Suprapubic skin (tissue), 4 donors: ENCODE data around the gene DBP. TPM values are rescaled to one million over a fixed set of nuclear protein-coding genes. Genes with fewer than 3 reads are reported as not detected.

Source experiments
- DNase-seq, 2 donors: peaks; one replicate each; pipeline ENCODE4 v3.0.0-alpha.2; 2019; ENCODE audit warnings: low spot score in 2 of 2
- H3K27ac ChIP-seq: fragments of 200-600 bp; sonication (generic); one replicate; pipeline ENCODE4 v1.5.1; 2019
- H3K27me3 ChIP-seq: fragments of 200-600 bp; sonication (generic); one replicate; pipeline ENCODE4 v1.5.1; 2019
- H3K36me3 ChIP-seq: fragments of 200-600 bp; sonication (generic); one replicate; pipeline ENCODE4 v1.5.1; 2019
- H3K4me1 ChIP-seq: fragments of 200-600 bp; sonication (generic); one replicate; pipeline ENCODE4 v1.5.1; 2019
- H3K4me3 ChIP-seq: fragments of 200-600 bp; sonication (generic); one replicate; pipeline ENCODE4 v1.5.1; 2019; ENCODE audit warnings: mild to moderate bottlenecking
- H3K9me3 ChIP-seq: fragments of 200-600 bp; sonication (generic); one replicate; pipeline ENCODE4 v1.5.1; 2019
- CTCF ChIP-seq, 2 donors: fragments of 200-600 bp in 1 of 2; fragments of 450-650 bp in 1 of 2; sonication (generic) in 1 of 2; IDR thresholded peaks; one replicate each; pipeline ENCODE4 v1.5.1; 2016 to 2019; ENCODE audit warnings: antibody characterized with exemption in 2 of 2, mild to moderate bottlenecking in 1 of 2, moderate library complexity in 1 of 2
- EP300 ChIP-seq: sonication (generic); formaldehyde crosslinking; IDR thresholded peaks from one replicate; pipeline ENCODE4 v1.6.1; 2017; ENCODE audit warnings: antibody characterized with exemption
- POLR2A ChIP-seq, 2 donors: fragments of 450-650 bp; IDR thresholded peaks; one replicate each; pipeline ENCODE4 v1.6.1; 2017; ENCODE audit warnings: antibody characterized with exemption in 2 of 2, mild to moderate bottlenecking in 2 of 2, moderate library complexity in 2 of 2
- POLR2AphosphoS5 ChIP-seq, 3 donors: sonication (generic); formaldehyde crosslinking; IDR thresholded peaks; one replicate each; pipeline ENCODE4 v1.6.1; 2017; ENCODE audit warnings: antibody characterized with exemption in 3 of 3
- WGBS: methylation state at CpG from one replicate; pipeline ENCODE4 v1.1.5; 2018; 5-methylcytosine and 5-hydroxymethylcytosine counted together
- total RNA-seq, 4 donors: library from RNA; depleted of rRNA; stranded (reverse); fragments of >200 nt; gene quantifications; one replicate each; pipeline ENCODE4 v1.1.0, GENCODE V29; 2016

DBP gene
- total RNA-seq, 4 donors from 2014 or later: 11.2 to 22.3 (median 17.8) TPM

GRCh38 chr19:48618278-48618915 lies 18.8 kb downstream of the DBP start:
- WGBS: under 1% methylated on average over 9 of the region's 18 CpGs
- Histone ChIP-seq H3K9me3 (no peaks in the 10 kb centered on the region), H3K4me3 (peak overlapping the region; percentile 81), H3K27me3 (no peaks in the 10 kb centered on the region), H3K36me3 (peaks cover 30% of the 10 kb centered on the region), H3K27ac (peak overlapping the region; percentile 88), H3K4me1 (peaks cover 69% of the 10 kb centered on the region)
- DNase-seq: no peak
- TF ChIP-seq EP300: no peak
- no peak for TF ChIP-seq POLR2AphosphoS5 (IDR thresholded peaks at IDR 0.05)
- no peak for TF ChIP-seq CTCF (IDR thresholded peaks at IDR 0.05)
- TF ChIP-seq POLR2A (IDR thresholded peaks at IDR 0.05): no peak

- Histone ChIP-seq H3K36me3 (peaks cover 30% of the 10 kb centered on the region), H3K9me3 (no peaks in the 10 kb centered on the region), H3K4me1 (peaks cover 60% of the 10 kb centered on the region), H3K27ac (peak overlapping the region; percentile 88), H3K27me3 (no peaks in the 10 kb centered on the region), H3K4me3 (peak overlapping the region; percentile 81)
- 52% methylated on average over 17 of the region's 18 CpGs for WGBS
- TF ChIP-seq POLR2AphosphoS5 (IDR thresholded peaks at IDR 0.05) (no peak), EP300 (no peak), CTCF (IDR thresholded peaks at IDR 0.05) (no peak)
- no peak for DNase-seq
These were observed 19.8 kb downstream of the DBP start for GRCh38 chr19:48617146-48617937.

GRCh38 chr19:48616491-48617056 lies 20.6 kb downstream of the DBP start:
- WGBS: 69% methylated on average over 10 of the region's 12 CpGs
- peak overlapping the region; percentile 81 for H3K4me3 ChIP-seq
- no peaks in the 10 kb centered on the region for H3K9me3 ChIP-seq
- H3K27ac ChIP-seq: peak overlapping the region; percentile 88
- no peak for TF ChIP-seq POLR2A (IDR thresholded peaks at IDR 0.05)
- no peak for TF ChIP-seq EP300
- no peak for TF ChIP-seq POLR2AphosphoS5 (IDR thresholded peaks at IDR 0.05)
- TF ChIP-seq CTCF (IDR thresholded peaks at IDR 0.05): no peak
- peaks cover 30% of the 10 kb centered on the region for H3K36me3 ChIP-seq
- no peaks in the 10 kb centered on the region for H3K27me3 ChIP-seq
- peaks cover 57% of the 10 kb centered on the region for H3K4me1 ChIP-seq
- DNase-seq: no peak

GRCh38 chr19:48616041-48616436 lies 21.1 kb downstream of the DBP start:
- H3K9me3 ChIP-seq: no peaks in the 10 kb centered on the region
- no peak for DNase-seq
- peaks cover 30% of the 10 kb centered on the region for H3K36me3 ChIP-seq
- H3K4me3 ChIP-seq: no peak overlapping the region
- peak overlapping the region; percentile 88 for H3K27ac ChIP-seq
- peaks cover 57% of the 10 kb centered on the region for H3K4me1 ChIP-seq
- TF ChIP-seq CTCF (IDR thresholded peaks at IDR 0.05) (no peak), POLR2AphosphoS5 (IDR thresholded peaks at IDR 0.05) (no peak), POLR2A (IDR thresholded peaks at IDR 0.05) (no peak), EP300 (no peak)
- 75% methylated on average over 11 of the region's 16 CpGs for WGBS
- H3K27me3 ChIP-seq: no peaks in the 10 kb centered on the region
